ENCODE data around the gene CYP2B6.
"Not testable (repeated sequence)": the region's sequence is repeated elsewhere in the genome, so short reads cannot be mapped to it uniquely, and the experiment has no call there.

The CYP2B6 gene

GRCh38 chr19:40982594-40983101 is 8.4 kb upstream of the CYP2B6 start:
- H3K36me3 ChIP-seq (ENCODE audit: control insufficient read depth, insufficient read depth, low read length) = no peaks in the 10 kb centered on the region
- H3K4me3 ChIP-seq (ENCODE audit: low read depth, low read length) = no peak overlapping the region
- H3K27me3 ChIP-seq (ENCODE audit: control insufficient read depth, insufficient read depth, low read length) = no peaks in the 10 kb centered on the region
- H3K4me1 ChIP-seq (ENCODE audit: control insufficient read depth, insufficient read depth, low read length) = peaks cover 33% of the 10 kb centered on the region
- H3K9ac ChIP-seq (ENCODE audit: low read depth, low read length) = no peak overlapping the region
- H3K9me3 ChIP-seq (ENCODE audit: control insufficient read depth, insufficient read depth, low read length) = no peaks in the 10 kb centered on the region

GRCh38 chr19:40989453-40989852 is 1.6 kb upstream of the CYP2B6 start:
- no peaks in the 10 kb centered on the region for H3K36me3 ChIP-seq (ENCODE audit: control insufficient read depth, insufficient read depth, low read length)
- no peaks in the 10 kb centered on the region for H3K27me3 ChIP-seq (ENCODE audit: control insufficient read depth, insufficient read depth, low read length)
- no peaks in the 10 kb centered on the region for H3K9me3 ChIP-seq (ENCODE audit: control insufficient read depth, insufficient read depth, low read length)
- H3K4me1 ChIP-seq (ENCODE audit: control insufficient read depth, insufficient read depth, low read length) = no peaks in the 10 kb centered on the region
- H3K9ac ChIP-seq (ENCODE audit: low read depth, low read length) = no peak overlapping the region
- H3K4me3 ChIP-seq (ENCODE audit: low read depth, low read length) = no peak overlapping the region

DNA sequence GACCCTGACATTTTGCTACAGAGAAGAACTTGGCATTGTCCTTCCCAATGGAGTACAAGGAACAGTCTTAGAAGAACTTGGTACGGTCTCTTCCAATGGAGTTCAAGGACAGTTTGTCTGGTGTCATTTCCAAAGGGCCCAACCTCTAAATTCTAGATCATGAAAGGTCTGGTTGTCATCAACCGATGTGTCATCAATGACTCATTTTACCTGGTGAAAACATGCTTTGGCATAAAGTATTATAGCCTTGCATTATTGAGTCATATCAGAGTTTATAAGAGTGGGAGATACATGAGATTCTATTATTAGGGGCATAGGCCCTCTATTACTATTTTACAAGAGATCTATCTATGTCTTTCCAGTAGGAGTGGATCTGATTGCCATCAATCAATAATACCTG is 4.3 kb downstream of the CYP2B6 start:
- Histone ChIP-seq H3K4me1 (ENCODE audit: control insufficient read depth, insufficient read depth, low read length) (no peaks in the 10 kb centered on the region), H3K9me3 (ENCODE audit: control insufficient read depth, insufficient read depth, low read length) (no peaks in the 10 kb centered on the region), H3K27me3 (ENCODE audit: control insufficient read depth, insufficient read depth, low read length) (no peaks in the 10 kb centered on the region), H3K4me3 (ENCODE audit: low read depth, low read length) (no peak overlapping the region), H3K9ac (ENCODE audit: low read depth, low read length) (no peak overlapping the region), H3K36me3 (ENCODE audit: control insufficient read depth, insufficient read depth, low read length) (no peaks in the 10 kb centered on the region)

DNA sequence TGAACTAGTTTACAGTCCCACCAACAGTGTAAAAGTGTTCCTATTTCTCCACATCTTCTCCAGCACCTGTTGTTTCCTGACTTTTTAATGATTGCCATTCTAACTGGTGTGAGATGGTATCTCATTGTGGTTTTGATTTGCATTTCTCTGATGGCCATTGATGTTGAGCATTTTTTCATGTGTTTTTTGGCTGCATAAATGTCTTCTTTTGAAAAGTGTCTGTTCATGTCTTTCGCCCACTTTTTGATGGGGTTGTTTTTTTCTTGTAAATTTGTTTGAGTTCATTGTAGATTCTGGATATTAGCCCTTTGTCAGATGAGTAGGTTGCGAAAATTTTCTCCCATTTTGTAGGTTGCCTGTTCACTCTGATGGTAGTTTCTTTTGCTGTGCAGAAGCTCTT is 7.9 kb downstream of the CYP2B6 start:
- H3K4me3 ChIP-seq (ENCODE audit: low read depth, low read length); H3K4me1 ChIP-seq (ENCODE audit: control insufficient read depth, insufficient read depth, low read length); H3K9me3 ChIP-seq (ENCODE audit: control insufficient read depth, insufficient read depth, low read length); H3K36me3 ChIP-seq (ENCODE audit: control insufficient read depth, insufficient read depth, low read length); H3K9ac ChIP-seq (ENCODE audit: low read depth, low read length); H3K27me3 ChIP-seq (ENCODE audit: control insufficient read depth, insufficient read depth, low read length): not testable (repeated sequence)

DNA sequence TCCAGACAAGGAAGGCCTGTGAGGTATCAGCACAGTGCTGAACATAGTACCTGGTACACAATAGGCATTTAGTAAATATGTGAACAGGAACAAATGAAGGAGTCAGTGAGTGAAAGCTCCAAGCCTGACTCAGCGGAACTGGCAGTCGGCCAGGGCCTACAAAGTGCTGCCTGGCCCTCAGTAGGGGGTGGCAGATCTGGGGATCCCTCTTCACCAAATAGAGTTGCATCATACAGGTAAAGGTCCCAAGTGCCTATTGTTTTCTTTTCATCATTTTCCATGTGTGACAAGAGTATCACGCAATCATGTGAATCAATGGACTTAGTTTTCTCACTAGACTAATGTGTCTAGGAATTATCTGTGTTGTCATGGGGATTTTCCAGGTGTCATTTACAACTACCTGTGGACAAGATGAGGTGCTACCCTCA is 9.2 kb downstream of the CYP2B6 start:
- H3K4me1 ChIP-seq (ENCODE audit: control insufficient read depth, insufficient read depth, low read length) = peaks cover 4% of the 10 kb centered on the region
- no peak overlapping the region for H3K4me3 ChIP-seq (ENCODE audit: low read depth, low read length)
- H3K27me3 ChIP-seq (ENCODE audit: control insufficient read depth, insufficient read depth, low read length) = no peaks in the 10 kb centered on the region
- H3K9ac ChIP-seq (ENCODE audit: low read depth, low read length) = no peak overlapping the region
- H3K36me3 ChIP-seq (ENCODE audit: control insufficient read depth, insufficient read depth, low read length) = no peaks in the 10 kb centered on the region
- H3K9me3 ChIP-seq (ENCODE audit: control insufficient read depth, insufficient read depth, low read length) = no peaks in the 10 kb centered on the region

GRCh38 chr19:41001243-41001971 is 10.3 kb downstream of the CYP2B6 start:
- Histone ChIP-seq H3K9ac (ENCODE audit: low read depth, low read length) (no peak overlapping the region), H3K27me3 (ENCODE audit: control insufficient read depth, insufficient read depth, low read length) (no peaks in the 10 kb centered on the region), H3K4me1 (ENCODE audit: control insufficient read depth, insufficient read depth, low read length) (peaks cover 4% of the 10 kb centered on the region), H3K4me3 (ENCODE audit: low read depth, low read length) (no peak overlapping the region), H3K36me3 (ENCODE audit: control insufficient read depth, insufficient read depth, low read length) (no peaks in the 10 kb centered on the region), H3K9me3 (ENCODE audit: control insufficient read depth, insufficient read depth, low read length) (no peaks in the 10 kb centered on the region)

- not testable (repeated sequence) for H3K9ac ChIP-seq (ENCODE audit: low read depth, low read length); H3K36me3 ChIP-seq (ENCODE audit: control insufficient read depth, insufficient read depth, low read length); H3K9me3 ChIP-seq (ENCODE audit: control insufficient read depth, insufficient read depth, low read length); H3K4me3 ChIP-seq (ENCODE audit: low read depth, low read length); H3K27me3 ChIP-seq (ENCODE audit: control insufficient read depth, insufficient read depth, low read length); H3K4me1 ChIP-seq (ENCODE audit: control insufficient read depth, insufficient read depth, low read length)
These were observed 12.6 kb downstream of the CYP2B6 start for GRCh38 chr19:41003656-41004055.

DNA sequence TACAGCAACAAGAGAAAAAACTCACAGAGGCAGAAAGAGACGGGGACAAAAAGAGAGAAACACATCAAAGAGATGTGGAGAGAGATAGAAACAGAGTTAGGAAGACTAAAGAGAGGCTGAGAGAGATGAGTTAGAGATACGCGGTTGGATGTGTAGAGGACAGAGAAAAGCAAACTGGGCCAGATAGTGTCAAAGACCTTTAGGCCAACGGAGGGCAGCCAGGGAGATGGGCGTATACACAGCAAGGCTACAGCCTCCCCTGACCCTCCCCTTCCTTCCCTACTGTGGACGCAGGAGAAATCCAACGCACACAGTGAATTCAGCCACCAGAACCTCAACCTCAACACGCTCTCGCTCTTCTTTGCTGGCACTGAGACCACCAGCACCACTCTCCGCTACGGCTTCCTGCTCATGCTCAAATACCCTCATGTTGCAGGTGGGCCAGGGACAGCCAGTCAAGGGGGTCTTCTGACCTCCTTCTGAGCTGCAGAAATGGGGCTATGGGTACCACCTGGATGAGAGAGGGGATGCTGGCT is 18.7 kb downstream of the CYP2B6 start:
- Histone ChIP-seq H3K27me3 (ENCODE audit: control insufficient read depth, insufficient read depth, low read length) (no peaks in the 10 kb centered on the region), H3K36me3 (ENCODE audit: control insufficient read depth, insufficient read depth, low read length) (peaks cover 6% of the 10 kb centered on the region), H3K4me1 (ENCODE audit: control insufficient read depth, insufficient read depth, low read length) (no peaks in the 10 kb centered on the region), H3K9me3 (ENCODE audit: control insufficient read depth, insufficient read depth, low read length) (no peaks in the 10 kb centered on the region), H3K9ac (ENCODE audit: low read depth, low read length) (no peak overlapping the region), H3K4me3 (ENCODE audit: low read depth, low read length) (no peak overlapping the region)

- Histone ChIP-seq H3K9ac (ENCODE audit: low read depth, low read length) (no peak overlapping the region), H3K9me3 (ENCODE audit: control insufficient read depth, insufficient read depth, low read length) (no peaks in the 10 kb centered on the region), H3K27me3 (ENCODE audit: control insufficient read depth, insufficient read depth, low read length) (no peaks in the 10 kb centered on the region), H3K36me3 (ENCODE audit: control insufficient read depth, insufficient read depth, low read length) (peaks cover 6% of the 10 kb centered on the region), H3K4me1 (ENCODE audit: control insufficient read depth, insufficient read depth, low read length) (no peaks in the 10 kb centered on the region), H3K4me3 (ENCODE audit: low read depth, low read length) (no peak overlapping the region)
These were observed 22.3 kb downstream of the CYP2B6 start for GRCh38 chr19:41013359-41013758.

GRCh38 chr19:41014643-41015042 is 23.6 kb downstream of the CYP2B6 start:
- H3K4me1 ChIP-seq (ENCODE audit: control insufficient read depth, insufficient read depth, low read length) = no peaks in the 10 kb centered on the region
- no peaks in the 10 kb centered on the region for H3K9me3 ChIP-seq (ENCODE audit: control insufficient read depth, insufficient read depth, low read length)
- no peak overlapping the region for H3K9ac ChIP-seq (ENCODE audit: low read depth, low read length)
- no peak overlapping the region for H3K4me3 ChIP-seq (ENCODE audit: low read depth, low read length)
- peaks cover 6% of the 10 kb centered on the region for H3K36me3 ChIP-seq (ENCODE audit: control insufficient read depth, insufficient read depth, low read length)
- H3K27me3 ChIP-seq (ENCODE audit: control insufficient read depth, insufficient read depth, low read length) = no peaks in the 10 kb centered on the region

- no peak overlapping the region for H3K9ac ChIP-seq (ENCODE audit: low read depth, low read length)
- H3K27me3 ChIP-seq (ENCODE audit: control insufficient read depth, insufficient read depth, low read length) = no peaks in the 10 kb centered on the region
- H3K36me3 ChIP-seq (ENCODE audit: control insufficient read depth, insufficient read depth, low read length) = peaks cover 6% of the 10 kb centered on the region
- no peaks in the 10 kb centered on the region for H3K4me1 ChIP-seq (ENCODE audit: control insufficient read depth, insufficient read depth, low read length)
- no peaks in the 10 kb centered on the region for H3K9me3 ChIP-seq (ENCODE audit: control insufficient read depth, insufficient read depth, low read length)
- no peak overlapping the region for H3K4me3 ChIP-seq (ENCODE audit: low read depth, low read length)
These were observed 25.5 kb downstream of the CYP2B6 start for GRCh38 chr19:41016488-41017071.

GRCh38 chr19:41018736-41019290 is 27.7 kb downstream of the CYP2B6 start:
- H3K4me1 ChIP-seq (ENCODE audit: control insufficient read depth, insufficient read depth, low read length) = no peaks in the 10 kb centered on the region
- no peak overlapping the region for H3K4me3 ChIP-seq (ENCODE audit: low read depth, low read length)
- no peaks in the 10 kb centered on the region for H3K27me3 ChIP-seq (ENCODE audit: control insufficient read depth, insufficient read depth, low read length)
- no peaks in the 10 kb centered on the region for H3K9me3 ChIP-seq (ENCODE audit: control insufficient read depth, insufficient read depth, low read length)
- no peak overlapping the region for H3K9ac ChIP-seq (ENCODE audit: low read depth, low read length)
- H3K36me3 ChIP-seq (ENCODE audit: control insufficient read depth, insufficient read depth, low read length) = no peaks in the 10 kb centered on the region

Measured in iPS-15b (cell line).